HEK293T (cell line): ENCODE data around the gene KMT5B.

Experiments
- BHLHE40 ChIP-seq: fragments of 450-650 bp; IDR thresholded peaks from 2 replicates; pipeline ENCODE4 v1.6.1; 2016; ENCODE audit warnings: mild to moderate bottlenecking, moderate library complexity, borderline replicate concordance
- FOXA1 ChIP-seq: fragments of 450-650 bp; IDR thresholded peaks from 2 replicates; pipeline ENCODE4 v1.6.1; 2016; ENCODE audit warnings: mild to moderate bottlenecking
- FOXK2 ChIP-seq: fragments of 450-650 bp; IDR thresholded peaks from 2 replicates; pipeline ENCODE4 v1.6.1; 2016; ENCODE audit warnings: mild to moderate bottlenecking
- NFRKB ChIP-seq: fragments of 450-650 bp; IDR thresholded peaks from 2 replicates; pipeline ENCODE4 v1.6.1; 2016; ENCODE audit warnings: mild to moderate bottlenecking, moderate library complexity
- TARDBP ChIP-seq: fragments of 450-650 bp; IDR thresholded peaks from 2 replicates; pipeline ENCODE4 v1.6.1; 2016

DNA sequence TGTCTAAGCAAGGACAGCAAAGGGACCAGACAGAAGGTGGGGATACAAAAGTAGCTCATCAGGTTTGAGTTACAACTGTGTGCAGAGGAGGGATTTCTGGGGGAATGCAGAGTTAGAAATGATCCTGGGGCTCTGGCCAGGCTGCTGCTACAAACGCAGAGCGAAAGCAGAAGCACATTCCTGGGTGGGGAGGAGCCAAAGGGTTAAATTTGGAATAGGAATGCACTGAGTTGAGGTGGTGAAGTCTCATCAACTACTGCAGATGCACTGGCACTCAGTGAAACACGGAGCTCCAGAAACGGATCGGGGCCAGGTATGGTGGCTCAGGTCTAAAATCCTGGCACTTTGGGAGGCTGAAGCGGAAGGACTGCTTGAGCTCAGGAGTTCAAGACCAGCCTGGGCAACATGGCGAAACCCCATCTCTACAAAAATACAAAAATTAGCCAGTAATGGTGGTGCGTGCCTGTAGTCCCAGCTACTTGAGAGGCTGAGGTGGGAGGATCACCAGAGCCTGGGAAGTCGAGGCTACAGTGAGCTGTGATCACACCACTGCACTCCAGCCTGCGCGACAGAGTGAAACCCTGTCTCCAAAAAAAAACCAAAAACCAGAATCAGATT lies 95.1 kb downstream of the KMT5B start:
- TF ChIP-seq NFRKB (no peak), FOXK2 (no peak), FOXA1 (no peak), TARDBP (no peak), BHLHE40 (no peak)
